GM21737 (cell line): ENCODE measurements around the gene DNAI2.

Experiments
- ATAC-seq: cut with Tn5 transposase; IDR thresholded peaks from one replicate; pipeline ENCODE4 v1.9.1; 2021; ENCODE audit warnings: mild to moderate bottlenecking, moderate library complexity; ENCODE audit not compliant: unreplicated experiment

Gene DNAI2

DNA sequence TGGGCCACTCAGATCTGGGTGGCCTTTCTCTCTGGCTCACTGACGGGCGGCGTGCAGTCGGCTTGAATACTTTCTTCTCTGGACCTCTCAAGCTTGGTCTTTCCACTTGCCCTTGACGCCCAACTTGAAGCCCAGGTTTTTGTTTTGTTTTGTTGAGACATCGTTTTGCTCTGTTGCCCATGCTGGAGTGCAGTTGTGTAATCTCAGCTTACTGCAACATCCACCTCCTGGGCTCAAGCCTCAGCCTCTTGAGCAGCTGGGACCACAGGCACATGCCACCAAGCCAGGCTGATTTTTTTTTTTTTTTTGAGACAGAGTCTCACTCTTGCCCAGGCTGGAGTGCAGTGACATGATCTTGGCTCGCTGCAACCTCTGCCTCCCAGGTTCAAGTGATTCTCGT lies 29.3 kb downstream of the DNAI2 start:
- ATAC-seq, result no peak

DNA sequence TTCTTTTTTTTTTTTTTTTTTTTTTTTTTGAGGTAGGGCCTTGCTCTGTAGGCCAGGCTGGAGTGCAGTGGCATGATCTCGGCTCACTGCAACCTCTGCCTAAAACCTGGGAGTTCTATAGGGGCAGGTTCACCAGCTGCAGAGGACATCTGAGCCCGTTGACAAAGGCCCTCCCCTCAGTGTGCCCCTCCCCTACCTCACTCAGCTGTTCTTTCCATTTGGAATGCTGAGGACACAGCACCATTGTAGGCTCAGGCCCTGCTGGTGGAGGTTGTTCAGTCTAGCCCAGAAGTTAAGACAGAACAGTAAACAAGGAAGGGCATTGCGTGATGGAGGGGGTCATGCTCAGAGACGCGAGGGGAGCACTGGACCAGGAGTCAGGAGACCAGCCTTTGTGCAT lies 30.1 kb downstream of the DNAI2 start:
- no peak for ATAC-seq

DNA sequence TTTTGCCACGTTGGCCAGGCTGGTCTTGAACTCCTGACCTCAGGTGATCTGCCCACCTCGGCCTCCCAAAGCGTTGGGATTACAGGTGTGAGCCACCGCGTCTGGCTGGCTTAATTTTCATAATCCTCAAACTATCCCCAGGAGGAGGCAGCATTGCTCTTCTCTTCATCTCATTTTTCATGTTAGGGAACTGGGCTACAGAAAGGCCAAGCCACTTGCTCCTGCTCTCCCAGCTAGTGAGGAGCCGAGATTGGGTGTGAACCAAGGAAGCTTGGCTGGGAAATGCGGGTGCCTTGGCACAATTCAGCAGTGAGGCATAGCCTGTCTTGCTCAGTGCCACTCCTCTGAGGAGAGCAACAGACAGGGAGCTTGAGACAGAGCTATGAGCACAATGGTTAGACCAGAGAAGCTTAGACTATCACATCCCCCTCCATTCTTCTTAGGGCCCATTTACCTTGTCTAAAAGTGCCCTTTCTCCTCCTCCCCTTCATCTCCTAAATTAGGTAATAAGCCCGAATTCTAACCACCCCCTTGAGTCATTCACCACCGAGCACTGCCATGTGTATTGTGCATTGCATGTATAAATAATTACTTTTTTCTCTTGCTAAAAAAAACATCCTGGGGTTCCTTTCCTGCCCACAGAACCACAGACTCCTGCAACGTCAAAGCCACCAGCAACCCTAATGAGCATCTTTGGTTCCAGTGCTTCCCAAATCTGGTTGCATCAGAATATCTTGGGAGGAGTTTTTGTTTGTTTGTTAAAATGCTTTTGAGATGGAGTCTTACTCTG lies 32.0 kb downstream of the DNAI2 start:
- no peak for ATAC-seq

DNA sequence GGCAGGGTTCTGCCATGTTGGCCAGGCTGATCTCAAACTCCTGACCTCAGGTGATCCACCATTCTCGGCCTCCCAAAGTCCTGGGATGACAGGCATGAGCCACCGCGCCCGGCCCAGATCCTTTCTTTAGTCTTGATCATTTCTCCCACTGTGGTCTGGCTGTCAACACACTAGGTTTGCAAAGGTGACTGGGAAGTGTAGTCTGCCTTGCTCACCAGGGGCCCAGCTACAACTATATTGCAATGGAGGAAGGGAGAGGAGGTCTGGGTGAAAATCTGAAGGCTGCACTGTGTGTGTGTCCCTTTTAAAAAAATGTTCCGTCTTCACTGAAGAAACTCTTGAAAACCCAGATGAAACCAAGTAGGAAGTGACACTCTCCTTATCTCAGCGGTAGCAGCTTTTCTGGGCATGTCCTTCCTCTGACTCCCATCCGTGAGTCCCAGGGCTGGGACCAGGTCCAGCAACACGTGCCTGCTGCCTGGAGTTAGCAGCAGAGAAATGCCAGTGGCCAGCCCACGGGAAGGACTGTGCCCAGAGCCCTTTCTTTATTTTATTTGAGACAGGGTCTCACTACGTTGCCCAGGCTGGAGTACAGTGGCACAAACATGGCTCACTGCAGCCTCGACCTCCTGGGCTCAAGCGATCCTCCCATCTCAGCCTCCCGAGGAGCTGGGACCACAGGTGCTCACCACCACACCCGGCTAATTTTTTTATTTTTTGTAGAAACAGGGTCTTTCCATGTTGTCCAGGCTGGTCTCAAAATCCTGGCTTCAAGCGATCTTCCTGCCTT lies 34.1 kb downstream of the DNAI2 start:
- ATAC-seq, result no peak

DNA sequence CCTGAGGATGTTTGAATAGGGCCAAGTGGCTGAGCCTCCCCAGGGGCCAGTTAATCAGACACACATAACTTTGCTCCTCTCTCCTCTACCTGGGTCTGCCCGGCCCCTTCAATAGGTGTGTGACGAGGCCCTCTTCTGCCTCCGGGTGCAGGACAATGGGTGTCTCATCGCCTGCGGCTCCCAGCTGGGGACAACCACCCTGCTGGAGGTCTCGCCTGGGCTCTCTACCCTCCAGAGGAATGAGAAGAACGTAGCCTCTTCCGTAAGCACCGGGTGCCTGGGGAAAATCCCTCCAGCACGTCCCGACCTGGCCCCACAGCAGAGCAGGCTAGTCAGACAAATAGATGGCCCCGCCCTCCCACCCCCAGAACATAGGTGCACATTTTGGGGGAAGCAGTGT lies 35.9 kb downstream of the DNAI2 start:
- no peak for ATAC-seq

DNA sequence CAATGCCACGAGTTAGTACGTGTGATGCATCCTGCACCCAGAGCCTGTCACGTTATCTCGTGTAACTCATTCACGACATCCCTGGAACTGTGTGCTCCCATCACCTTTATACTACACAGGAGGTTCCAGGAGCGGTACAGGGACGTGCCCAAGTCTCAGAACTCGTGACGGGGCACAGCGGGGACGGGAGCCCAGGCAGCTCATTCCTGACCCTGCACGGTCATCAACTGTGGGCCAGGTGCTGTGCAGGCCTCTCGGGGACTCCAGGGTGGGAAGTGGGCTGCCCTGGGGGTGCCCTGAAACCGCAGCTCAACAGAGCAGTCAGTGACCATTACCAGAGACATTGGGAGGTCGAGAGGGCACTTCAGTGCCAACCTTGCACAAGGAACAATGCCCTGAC lies 40.8 kb downstream of the DNAI2 start:
- ATAC-seq, result no peak

DNA sequence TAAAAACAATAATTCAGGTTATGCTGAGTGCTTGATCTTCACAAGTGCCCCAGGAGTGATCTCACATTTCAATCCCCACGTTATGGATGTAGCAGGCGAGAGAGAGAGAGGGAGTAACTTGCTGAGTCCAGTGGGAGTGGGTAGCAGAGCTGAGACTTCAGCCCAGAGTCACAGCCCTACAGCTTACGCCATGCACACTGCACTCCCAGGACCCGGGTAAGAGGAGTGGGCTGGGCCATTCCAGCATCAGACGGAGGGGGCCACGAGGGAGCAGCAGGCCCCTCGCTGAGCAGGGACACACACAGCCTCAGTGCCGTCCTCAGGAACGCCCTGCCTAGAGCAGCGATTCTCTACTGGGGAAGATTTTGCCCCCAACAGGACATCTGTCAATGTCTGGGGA lies 42.2 kb downstream of the DNAI2 start:
- ATAC-seq, result no peak

DNA sequence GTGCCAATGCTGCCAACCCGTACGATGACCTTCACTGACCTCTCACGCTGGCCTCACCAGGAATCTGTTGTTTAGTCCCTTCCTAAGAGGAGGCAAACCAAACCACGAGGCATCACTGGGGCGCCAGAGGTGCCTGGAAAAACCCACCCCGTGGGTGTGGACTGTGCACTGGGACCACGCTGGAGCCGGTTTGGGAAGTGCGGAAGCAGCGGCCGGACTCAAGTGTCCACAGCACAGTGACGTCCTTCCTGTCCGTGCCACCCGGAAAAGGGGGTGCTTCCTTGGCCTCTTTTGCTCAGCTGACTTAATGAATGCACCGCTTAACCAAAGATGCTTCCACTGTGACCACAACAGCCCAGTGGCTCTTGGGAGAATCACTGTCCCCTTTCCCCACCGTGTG lies 43.0 kb downstream of the DNAI2 start:
- no peak for ATAC-seq

DNA sequence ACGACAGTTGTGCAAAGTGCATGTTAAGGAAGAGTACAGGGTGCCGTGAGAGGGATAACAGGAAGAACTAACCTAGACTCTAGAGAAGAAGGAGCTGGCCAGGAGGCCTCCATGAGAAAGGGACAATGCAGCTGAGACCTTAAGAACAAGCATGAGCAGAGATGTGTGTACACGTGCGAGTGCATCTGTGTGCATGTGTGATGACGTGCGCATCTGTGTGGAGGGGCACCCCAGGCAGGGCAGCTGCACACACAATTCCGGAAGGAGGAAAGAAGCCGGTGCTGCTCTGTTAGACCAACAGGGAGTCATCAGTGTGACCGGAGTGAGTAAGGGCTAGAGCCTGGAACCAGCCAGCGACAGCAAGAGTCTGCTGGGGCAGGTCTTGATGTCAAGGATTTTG lies 44.4 kb downstream of the DNAI2 start:
- no peak for ATAC-seq

DNA sequence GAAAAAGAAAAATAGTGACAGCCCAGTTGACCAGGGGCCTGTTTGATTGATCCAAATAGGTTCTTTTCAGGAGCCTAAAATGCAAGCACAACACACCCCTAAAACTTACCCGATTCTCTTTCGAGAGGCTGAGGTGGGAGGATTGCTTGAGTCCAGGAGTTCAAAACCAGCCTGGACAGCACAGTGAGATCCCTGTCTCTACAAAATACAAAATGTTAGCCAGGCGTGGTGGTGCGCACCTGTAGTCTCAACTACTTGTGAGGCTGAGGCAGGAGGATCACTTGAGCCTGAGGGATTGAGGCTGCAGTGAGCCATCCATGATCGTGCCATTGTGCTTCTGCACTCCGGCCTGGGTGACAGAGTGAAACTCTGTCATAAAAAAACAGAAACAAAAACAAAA lies 50.5 kb downstream of the DNAI2 start:
- no peak for ATAC-seq

DNA sequence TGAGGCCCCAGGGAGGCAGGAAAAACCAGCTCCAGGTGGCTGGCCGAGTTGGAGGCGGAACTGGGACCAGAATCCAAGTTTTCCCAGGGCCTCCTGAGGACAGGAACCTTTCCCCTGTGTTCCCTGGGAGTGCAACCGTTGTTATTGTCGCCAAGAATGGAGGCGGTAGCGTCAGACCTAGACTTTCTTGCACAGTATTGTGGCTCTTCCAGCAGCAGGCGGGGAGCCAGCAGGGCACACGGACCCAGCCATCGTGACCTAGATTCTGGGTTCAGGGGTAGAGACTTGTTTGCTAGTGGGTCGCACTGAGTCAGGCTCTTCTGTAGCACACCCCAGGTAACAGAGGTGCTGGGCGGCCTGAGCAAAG lies 51.3 kb downstream of the DNAI2 start:
- no peak for ATAC-seq

DNA sequence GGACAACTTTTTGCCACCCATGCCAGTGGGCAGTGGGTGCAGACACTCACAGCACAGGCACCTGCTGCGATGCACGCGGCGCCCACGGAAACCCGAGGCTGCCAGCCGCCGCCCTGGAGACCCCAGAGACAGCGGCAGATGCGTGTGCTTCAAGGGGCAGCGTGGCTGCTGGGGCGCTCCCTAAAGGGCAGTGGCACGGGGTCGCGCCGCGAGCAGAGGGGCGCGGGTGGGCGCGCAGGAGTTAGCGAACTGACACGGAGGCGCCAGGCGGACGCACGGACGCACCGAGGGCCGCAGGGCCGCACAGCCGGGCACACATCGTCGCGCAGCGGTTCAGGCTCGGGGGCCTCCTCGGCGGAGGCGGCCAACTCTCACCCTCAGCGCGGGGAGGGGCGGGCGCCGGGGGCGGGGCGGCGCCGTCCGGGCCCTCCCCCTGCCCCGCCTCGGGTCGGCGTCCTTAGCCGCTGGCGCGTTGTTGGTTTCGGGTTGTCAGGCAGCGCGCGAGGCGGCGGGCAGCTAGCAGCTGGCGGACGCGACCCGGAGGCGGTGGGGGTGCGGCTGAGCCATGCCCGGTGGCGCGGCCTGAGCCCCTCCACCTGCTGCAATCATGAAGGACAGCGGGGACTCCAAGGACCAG lies 51.8 kb downstream of the DNAI2 start, which contains the start of gene KIF19:
KIF19 (plus strand) TSS at position 484 of the 637 bp plus-strand sequence; CDS start at position 608, 124 bp downstream.
- peak; percentile 53 for ATAC-seq

DNA sequence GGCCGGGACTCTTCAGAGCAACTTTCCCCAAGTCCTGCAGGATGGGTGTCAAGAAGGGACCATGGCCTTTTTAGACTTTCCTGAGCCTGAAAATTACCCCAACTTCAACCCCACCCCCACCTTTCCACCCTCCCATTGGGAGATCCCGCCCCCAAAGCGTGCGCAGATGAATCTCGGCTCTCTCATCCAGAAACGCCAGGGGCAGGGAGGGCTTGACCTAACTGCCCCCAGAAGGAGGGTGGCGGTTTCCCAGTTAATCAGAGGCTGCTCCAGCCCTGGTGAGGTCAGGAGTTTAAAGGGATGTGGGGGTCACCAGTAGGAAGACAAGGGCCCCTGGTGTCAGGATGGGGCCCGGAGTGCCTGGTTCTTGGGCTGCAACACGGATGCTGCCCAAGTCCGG lies 52.5 kb downstream of the DNAI2 start:
- ATAC-seq, result no peak

DNA sequence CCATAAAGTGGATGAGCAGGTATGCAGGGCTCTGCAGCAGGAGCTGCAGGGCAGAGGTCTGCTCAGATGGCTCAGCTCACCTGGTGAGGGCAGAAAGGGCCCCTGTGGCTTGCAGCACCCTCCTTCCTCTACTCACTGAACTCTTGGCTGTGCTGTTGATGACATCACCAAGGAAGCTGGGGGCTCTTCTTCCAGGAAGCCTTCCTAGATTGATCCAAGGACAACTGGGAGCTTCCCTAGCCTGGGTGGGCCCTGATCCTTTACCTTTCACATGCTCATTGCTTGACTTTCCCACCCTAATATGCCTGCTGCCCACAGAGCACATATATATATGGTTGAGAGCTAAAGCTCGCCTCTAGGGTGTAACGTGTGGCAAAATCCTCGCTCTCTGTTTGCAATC lies 54.5 kb downstream of the DNAI2 start:
- ATAC-seq, result no peak

DNA sequence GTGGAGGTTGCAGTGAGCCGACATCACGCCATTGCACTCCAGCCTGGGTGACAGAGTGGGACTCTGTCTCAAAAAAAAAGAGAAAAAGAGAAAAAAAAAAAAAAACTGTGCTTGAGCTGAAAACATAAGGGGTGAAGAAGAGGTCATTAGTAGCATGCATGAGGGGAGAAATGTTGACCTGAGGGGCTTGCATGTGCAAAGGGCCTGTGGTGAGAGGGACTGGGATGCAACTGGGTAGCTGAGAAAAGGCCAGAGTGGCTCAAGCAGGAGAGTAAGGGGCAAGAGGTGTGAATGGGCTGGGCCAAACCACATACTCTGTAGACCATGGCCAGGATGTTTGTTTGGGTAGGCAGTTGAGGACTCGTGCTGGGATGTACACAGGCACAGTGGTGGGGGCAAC lies 55.3 kb downstream of the DNAI2 start:
- ATAC-seq, result no peak

DNA sequence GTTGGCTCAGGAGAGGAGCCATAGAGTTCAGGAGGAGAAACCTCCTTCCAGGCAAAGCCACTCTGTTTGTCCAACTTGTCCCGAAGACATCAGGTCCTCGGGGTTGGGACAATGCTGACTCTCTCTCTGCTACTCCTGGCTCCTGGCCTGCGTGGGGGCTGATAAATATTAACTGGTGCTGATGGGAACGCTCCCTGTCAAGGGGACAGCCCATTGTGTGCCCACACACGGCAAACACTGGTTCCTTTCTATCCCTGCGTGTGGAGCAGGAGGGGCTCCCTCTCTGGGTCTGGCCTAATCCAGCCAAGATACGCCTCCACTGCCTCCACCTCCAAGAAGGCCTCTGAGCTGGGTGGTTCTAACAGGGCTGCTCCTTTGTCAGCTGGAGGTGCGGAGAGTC lies 56.4 kb downstream of the DNAI2 start:
- no peak for ATAC-seq

DNA sequence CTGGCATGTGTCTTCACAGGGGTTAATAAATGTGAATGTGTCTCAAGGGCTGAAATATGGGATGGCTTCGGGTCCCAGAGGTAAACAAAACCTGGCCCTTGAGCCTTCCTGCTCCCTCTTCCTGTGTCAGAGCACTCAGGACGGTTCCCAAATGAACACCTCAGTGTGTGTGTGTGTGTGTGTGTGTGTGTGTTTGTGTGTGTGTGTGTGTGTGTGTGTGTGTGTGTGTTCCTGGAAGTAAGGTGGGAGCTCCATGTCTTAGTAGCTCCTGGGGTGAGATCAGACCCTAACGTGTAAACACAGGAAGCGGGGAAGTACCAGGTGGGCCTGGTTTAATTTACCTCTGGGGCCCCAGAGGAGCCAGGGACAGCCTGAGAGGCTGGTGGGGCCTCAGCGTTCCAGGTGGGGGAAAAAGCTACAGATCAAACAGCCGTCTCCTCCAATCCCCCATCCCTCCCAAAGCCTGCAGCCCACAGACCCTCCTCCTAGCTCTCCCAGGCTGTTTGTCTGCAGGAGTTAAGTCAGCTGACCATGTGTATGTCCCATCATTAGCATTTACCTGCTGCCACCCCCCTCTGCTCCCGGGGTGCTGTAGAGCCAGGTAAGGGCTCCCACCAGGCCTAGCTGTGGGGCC lies 58.1 kb downstream of the DNAI2 start:
- ATAC-seq, result no peak

DNA sequence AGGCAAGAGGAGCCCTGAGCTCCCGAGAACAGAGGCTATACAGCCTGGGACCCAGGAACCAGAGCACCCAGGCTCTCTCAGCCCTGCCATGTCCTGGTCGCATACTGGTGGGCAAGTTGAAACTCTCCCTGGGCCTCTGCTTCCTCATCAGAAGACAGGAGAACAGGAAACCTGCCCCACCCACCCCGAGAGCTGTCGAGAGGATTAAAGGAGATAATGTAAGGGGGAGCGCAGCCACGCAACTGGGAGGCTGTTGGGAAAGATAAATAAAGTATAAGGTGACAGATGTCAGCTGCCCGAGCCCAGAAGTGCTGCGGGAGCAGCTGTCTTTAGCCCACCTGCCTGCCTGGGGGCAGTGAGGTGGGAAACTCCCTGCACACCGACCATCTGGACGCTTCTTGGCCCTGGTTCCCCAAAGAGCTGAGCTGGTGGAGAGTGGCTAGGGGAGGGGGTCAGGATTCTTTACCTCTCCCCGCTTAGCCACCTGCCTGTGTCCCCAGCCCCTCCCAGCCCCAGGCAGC lies 58.8 kb downstream of the DNAI2 start:
- ATAC-seq, result no peak

DNA sequence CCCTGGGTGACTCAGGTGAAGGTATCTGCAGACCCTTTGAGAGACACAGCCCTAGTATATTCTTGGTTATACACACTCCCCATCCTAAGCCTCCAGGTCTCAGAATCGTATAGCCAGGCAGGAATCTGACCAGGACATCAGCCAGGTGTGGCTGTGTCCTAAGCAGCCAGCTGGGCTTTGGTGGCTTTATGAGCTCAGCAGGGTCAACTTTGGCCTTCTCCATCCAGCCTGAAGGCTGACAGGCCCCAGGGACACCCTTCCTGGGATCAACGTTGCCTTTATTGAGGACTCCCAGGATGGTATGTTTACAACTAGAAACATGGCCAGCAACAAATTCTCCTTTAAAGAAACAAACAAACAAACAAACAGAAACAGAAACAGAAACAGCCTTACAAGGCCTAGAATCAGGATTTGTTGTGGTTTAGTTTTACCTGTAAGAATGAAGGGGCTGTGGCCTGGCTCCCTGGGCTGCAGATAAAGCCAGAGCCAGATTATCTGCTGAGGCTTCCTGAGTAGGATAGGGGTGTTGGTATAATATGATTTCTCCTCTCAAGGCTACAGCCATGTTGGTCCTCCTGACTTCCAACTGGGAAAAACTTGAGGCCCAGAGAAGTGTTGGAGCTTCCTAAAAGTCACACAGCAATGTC lies 60.5 kb downstream of the DNAI2 start:
- no peak for ATAC-seq

DNA sequence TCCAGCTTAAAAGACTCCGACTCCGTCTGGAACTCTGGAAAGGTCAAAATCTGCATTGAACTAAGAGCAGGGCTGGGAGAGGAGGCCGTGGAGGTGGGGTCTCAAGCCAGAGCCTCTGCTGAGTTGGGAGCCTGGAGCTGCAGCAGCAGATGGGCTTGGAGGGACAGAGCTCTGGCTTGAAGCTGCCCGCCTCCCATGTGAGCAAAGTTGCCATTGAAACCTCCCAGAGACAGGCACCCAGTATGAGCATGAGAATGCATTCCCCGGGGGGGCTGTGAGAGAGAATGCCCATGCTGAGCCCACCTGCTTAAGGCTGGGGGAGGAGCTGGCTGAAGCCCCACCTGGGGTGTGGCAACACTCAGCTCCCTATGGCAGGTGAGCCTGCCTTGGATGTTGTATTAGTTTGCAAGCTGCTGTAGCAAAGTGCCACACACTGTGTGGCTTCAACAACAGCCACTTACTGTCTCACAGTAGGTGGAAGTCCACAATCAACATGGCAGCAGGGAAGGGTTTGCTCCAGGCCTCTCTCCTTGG lies 61.6 kb downstream of the DNAI2 start:
- no peak for ATAC-seq
